Stimulated activated naive B cell treated with anti-CD40 and anti-IgM and Interleukin-4, amounts not matched to agents 10 μg/mL and 1 μg/mL and 100 μg/mL, for 72 hours (primary cell): ENCODE data around the gene UBE2L5.

Experiments used
- ATAC-seq, 2 donors: fragments of 150-1000 bp; cut with Tn5 transposase; replicated peaks; 2 replicates each; pipeline ENCODE4 v1.10.0; 2021; ENCODE audit warnings: moderate library complexity in 1 of 2
- DNase-seq: peaks from one replicate; pipeline ENCODE4 v3.0.0; 2021
- H3K27ac Mint-ChIP-seq: one replicate; pipeline ENCODE4 v1.8.0; 2022; ENCODE audit warnings: mild to moderate bottlenecking, mixed read lengths
- H3K27me3 Mint-ChIP-seq, 2 donors: one replicate each; pipeline ENCODE4 v1.8.0; 2022; ENCODE audit warnings: mixed read lengths in 2 of 2
- H3K36me3 Mint-ChIP-seq, 2 donors: one replicate each; pipeline ENCODE4 v1.8.0; 2022; ENCODE audit warnings: mixed read lengths in 2 of 2, mild to moderate bottlenecking in 1 of 2
- H3K4me1 Mint-ChIP-seq, 2 donors: one replicate each; pipeline ENCODE4 v1.8.0; 2022; ENCODE audit warnings: mixed read lengths in 2 of 2, mild to moderate bottlenecking in 1 of 2
- H3K4me3 Mint-ChIP-seq, 2 donors: one replicate each; pipeline ENCODE4 v1.8.0; 2022; ENCODE audit warnings: mild to moderate bottlenecking in 2 of 2, mixed read lengths in 2 of 2, moderate library complexity in 1 of 2
- H3K9me3 Mint-ChIP-seq, 2 donors: one replicate each; pipeline ENCODE4 v1.8.0; 2022; ENCODE audit warnings: mixed read lengths in 2 of 2, mild to moderate bottlenecking in 1 of 2

The UBE2L5 gene

GRCh38 chr13:30395192-30396158, 26.8 kb upstream of the UBE2L5 start:
- Mint-ChIP-seq H3K4me1 (peaks cover 6 to 19% of the 10 kb centered on the region in 2 donors), H3K36me3 (no peaks in the 10 kb centered on the region), H3K9me3 (no peaks in the 10 kb centered on the region), H3K27ac (peak overlapping the region; percentile 95), H3K27me3 (no peaks in the 10 kb centered on the region), H3K4me3 (peak overlapping the region; percentile 82 to 92)
- DNase-seq (peak; percentile 67), ATAC-seq (peak; percentile 90 to 92)

- no peak for DNase-seq
- H3K4me3 Mint-ChIP-seq, result no peak overlapping the region
- no peak overlapping the region for H3K27ac Mint-ChIP-seq
- H3K36me3 Mint-ChIP-seq, result no peaks in the 10 kb centered on the region
- no peaks in the 10 kb centered on the region for H3K9me3 Mint-ChIP-seq
- peak; percentile 35 to 56 for ATAC-seq
- no peaks in the 10 kb centered on the region for H3K27me3 Mint-ChIP-seq
- H3K4me1 Mint-ChIP-seq, result peaks cover 6 to 19% of the 10 kb centered on the region in 2 donors
These were observed 25.7 kb upstream of the UBE2L5 start for GRCh38 chr13:30396434-30397075.

GRCh38 chr13:30398601-30399072, 23.7 kb upstream of the UBE2L5 start:
- no peak for ATAC-seq

GRCh38 chr13:30400376-30400775, 21.9 kb upstream of the UBE2L5 start:
- Mint-ChIP-seq H3K27ac (no peak overlapping the region), H3K36me3 (no peaks in the 10 kb centered on the region)

More at GRCh38 chr13:30398601-30399072, 23.7 kb upstream of the UBE2L5 start:
- H3K4me3 Mint-ChIP-seq, result no peak overlapping the region
- no peaks in the 10 kb centered on the region for H3K27me3 Mint-ChIP-seq
- peaks cover 6 to 19% of the 10 kb centered on the region in 2 donors for H3K4me1 Mint-ChIP-seq
- H3K36me3 Mint-ChIP-seq, result no peaks in the 10 kb centered on the region
- H3K9me3 Mint-ChIP-seq, result no peaks in the 10 kb centered on the region
- DNase-seq, result no peak
- no peak overlapping the region for H3K27ac Mint-ChIP-seq

GRCh38 chr13:30401347-30401746, 20.9 kb upstream of the UBE2L5 start:
- Mint-ChIP-seq H3K4me1 (peaks cover 1 to 3% of the 10 kb centered on the region in 2 donors), H3K27me3 (no peaks in the 10 kb centered on the region), H3K27ac (no peak overlapping the region), H3K9me3 (no peaks in the 10 kb centered on the region), H3K36me3 (no peaks in the 10 kb centered on the region), H3K4me3 (no peak overlapping the region)
- ATAC-seq (no peak), DNase-seq (no peak)

More at GRCh38 chr13:30400376-30400775, 21.9 kb upstream of the UBE2L5 start:
- Mint-ChIP-seq H3K4me1 (peaks cover 2 to 5% of the 10 kb centered on the region in 2 donors), H3K27me3 (no peaks in the 10 kb centered on the region), H3K9me3 (no peaks in the 10 kb centered on the region), H3K4me3 (no peak overlapping the region)
- DNase-seq (no peak), ATAC-seq (no peak)

GRCh38 chr13:30403456-30403855, 18.8 kb upstream of the UBE2L5 start:
- Mint-ChIP-seq H3K9me3 (no peaks in the 10 kb centered on the region), H3K4me3 (no peak overlapping the region), H3K36me3 (no peaks in the 10 kb centered on the region), H3K4me1 (peaks cover 13 to 21% of the 10 kb centered on the region in 2 donors), H3K27ac (no peak overlapping the region), H3K27me3 (no peaks in the 10 kb centered on the region)
- ATAC-seq (no peak), DNase-seq (no peak)

GRCh38 chr13:30404207-30404606, 18.1 kb upstream of the UBE2L5 start:
- ATAC-seq (no peak), DNase-seq (no peak)
- Mint-ChIP-seq H3K9me3 (no peaks in the 10 kb centered on the region), H3K4me3 (no peak overlapping the region), H3K27me3 (no peaks in the 10 kb centered on the region), H3K36me3 (no peaks in the 10 kb centered on the region), H3K27ac (no peak overlapping the region), H3K4me1 (peaks cover 16 to 22% of the 10 kb centered on the region in 2 donors)

GRCh38 chr13:30406779-30407416, 15.4 kb upstream of the UBE2L5 start:
- Mint-ChIP-seq H3K27me3 (no peaks in the 10 kb centered on the region), H3K4me3 (no peak overlapping the region), H3K27ac (no peak overlapping the region), H3K4me1 (peaks cover 21 to 37% of the 10 kb centered on the region in 2 donors), H3K9me3 (no peaks in the 10 kb centered on the region), H3K36me3 (no peaks in the 10 kb centered on the region)
- ATAC-seq (no peak), DNase-seq (no peak)

GRCh38 chr13:30408319-30409101, 13.8 kb upstream of the UBE2L5 start:
- no peaks in the 10 kb centered on the region for H3K9me3 Mint-ChIP-seq
- peak overlapping the region; percentile 79 for H3K27ac Mint-ChIP-seq
- DNase-seq (peak; percentile 89), ATAC-seq (peak; percentile 96 to 97)
- H3K4me3 Mint-ChIP-seq, result peak overlapping the region; percentile 79 to 80
- H3K36me3 Mint-ChIP-seq, result no peaks in the 10 kb centered on the region
- H3K4me1 Mint-ChIP-seq, result peaks cover 25 to 52% of the 10 kb centered on the region in 2 donors
- H3K27me3 Mint-ChIP-seq, result no peaks in the 10 kb centered on the region

GRCh38 chr13:30409886-30410704, 12.2 kb upstream of the UBE2L5 start:
- H3K27me3 Mint-ChIP-seq, result no peaks in the 10 kb centered on the region
- no peaks in the 10 kb centered on the region for H3K36me3 Mint-ChIP-seq
- peak overlapping the region in 1 of 2 donors; percentile 3 for H3K4me3 Mint-ChIP-seq
- no peak for DNase-seq
- no peaks in the 10 kb centered on the region for H3K9me3 Mint-ChIP-seq
- ATAC-seq, result no peak
- peaks cover 34 to 68% of the 10 kb centered on the region in 2 donors for H3K4me1 Mint-ChIP-seq
- H3K27ac Mint-ChIP-seq, result no peak overlapping the region

GRCh38 chr13:30410705-30411125, 11.6 kb upstream of the UBE2L5 start:
- no peaks in the 10 kb centered on the region for H3K27me3 Mint-ChIP-seq
- no peaks in the 10 kb centered on the region for H3K9me3 Mint-ChIP-seq
- H3K27ac Mint-ChIP-seq, result no peak overlapping the region
- no peak for ATAC-seq
- no peak overlapping the region for H3K4me3 Mint-ChIP-seq
- no peaks in the 10 kb centered on the region for H3K36me3 Mint-ChIP-seq
- DNase-seq, result no peak
- H3K4me1 Mint-ChIP-seq, result peaks cover 41 to 75% of the 10 kb centered on the region in 2 donors

GRCh38 chr13:30412346-30412745, 9.9 kb upstream of the UBE2L5 start:
- ATAC-seq, result no peak
- no peak overlapping the region for H3K4me3 Mint-ChIP-seq

GRCh38 chr13:30413842-30414241, 8.5 kb upstream of the UBE2L5 start:
- H3K4me1 Mint-ChIP-seq, result peaks cover 33 to 70% of the 10 kb centered on the region in 2 donors
- ATAC-seq, result peak in 1 of 2 donors; percentile 35
- no peak overlapping the region for H3K4me3 Mint-ChIP-seq
- no peaks in the 10 kb centered on the region for H3K36me3 Mint-ChIP-seq
- no peak for DNase-seq
- H3K27ac Mint-ChIP-seq, result no peak overlapping the region
- no peaks in the 10 kb centered on the region for H3K9me3 Mint-ChIP-seq
- no peaks in the 10 kb centered on the region for H3K27me3 Mint-ChIP-seq

More at GRCh38 chr13:30412346-30412745, 9.9 kb upstream of the UBE2L5 start:
- peaks cover 36 to 74% of the 10 kb centered on the region in 2 donors for H3K4me1 Mint-ChIP-seq
- H3K27me3 Mint-ChIP-seq, result no peaks in the 10 kb centered on the region
- no peak overlapping the region for H3K27ac Mint-ChIP-seq
- no peak for DNase-seq
- H3K36me3 Mint-ChIP-seq, result no peaks in the 10 kb centered on the region
- no peaks in the 10 kb centered on the region for H3K9me3 Mint-ChIP-seq
